ENCODE results near the gene SOD1.

DNA sequence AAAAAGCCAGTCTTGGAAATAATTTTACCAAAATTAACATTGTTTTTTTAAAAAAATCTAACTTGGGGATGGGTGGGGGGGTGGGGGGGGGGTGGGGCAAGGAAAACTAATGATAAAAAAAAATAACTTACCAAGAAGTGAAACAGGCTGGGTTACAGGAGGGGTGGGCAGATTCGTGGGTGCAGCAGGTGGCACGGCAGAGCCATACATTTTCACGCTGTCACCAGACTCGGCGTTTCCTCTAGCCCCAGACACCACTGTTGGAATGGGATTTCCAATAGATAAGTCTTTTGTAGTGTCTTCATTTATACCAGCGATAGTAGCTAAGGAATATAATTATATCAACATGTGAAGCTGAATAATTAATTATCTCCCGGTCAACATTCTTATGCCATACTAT lies 25.4 kb downstream of the SOD1 start:
- TF ChIP-seq, protein P1, sequence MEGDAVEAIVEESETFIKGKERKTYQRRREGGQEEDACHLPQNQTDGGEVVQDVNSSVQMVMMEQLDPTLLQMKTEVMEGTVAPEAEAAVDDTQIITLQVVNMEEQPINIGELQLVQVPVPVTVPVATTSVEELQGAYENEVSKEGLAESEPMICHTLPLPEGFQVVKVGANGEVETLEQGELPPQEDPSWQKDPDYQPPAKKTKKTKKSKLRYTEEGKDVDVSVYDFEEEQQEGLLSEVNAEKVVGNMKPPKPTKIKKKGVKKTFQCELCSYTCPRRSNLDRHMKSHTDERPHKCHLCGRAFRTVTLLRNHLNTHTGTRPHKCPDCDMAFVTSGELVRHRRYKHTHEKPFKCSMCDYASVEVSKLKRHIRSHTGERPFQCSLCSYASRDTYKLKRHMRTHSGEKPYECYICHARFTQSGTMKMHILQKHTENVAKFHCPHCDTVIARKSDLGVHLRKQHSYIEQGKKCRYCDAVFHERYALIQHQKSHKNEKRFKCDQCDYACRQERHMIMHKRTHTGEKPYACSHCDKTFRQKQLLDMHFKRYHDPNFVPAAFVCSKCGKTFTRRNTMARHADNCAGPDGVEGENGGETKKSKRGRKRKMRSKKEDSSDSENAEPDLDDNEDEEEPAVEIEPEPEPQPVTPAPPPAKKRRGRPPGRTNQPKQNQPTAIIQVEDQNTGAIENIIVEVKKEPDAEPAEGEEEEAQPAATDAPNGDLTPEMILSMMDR (IDR thresholded peaks at IDR 0.05): no peak
- TF ChIP-seq POLR2A (IDR thresholded peaks at IDR 0.05): no peak

Data from testis (tissue), 2 donors.